ENCODE results near the gene SCGB1D4. TPM values are rescaled to one million over a fixed set of nuclear protein-coding genes. Genes with fewer than 3 reads are reported as not detected.

The SCGB1D4 gene
- total RNA-seq, 1 donor from 2014 or later = not detected

DNA sequence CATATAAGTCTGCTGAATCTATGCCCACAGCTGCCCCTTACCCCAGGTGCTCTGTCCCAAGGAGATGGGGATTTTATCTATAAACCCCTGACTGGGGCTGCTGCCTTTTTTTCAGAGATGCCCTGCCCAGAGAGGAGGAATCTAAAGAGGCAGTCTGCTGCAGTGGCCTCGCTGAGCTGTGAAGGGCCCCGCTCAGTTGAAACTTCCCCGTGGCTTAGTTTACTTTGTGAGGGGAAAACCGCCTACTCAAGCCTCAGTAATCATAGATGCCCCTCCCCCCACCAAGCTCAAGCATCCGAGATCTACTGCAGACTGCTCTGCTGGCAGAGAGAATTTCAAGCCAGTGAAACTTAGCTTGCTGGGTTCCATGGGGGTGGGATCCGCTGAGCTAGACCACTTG is 7.4 kb upstream of the SCGB1D4 start:
- H3K36me3 Mint-ChIP-seq (ENCODE audit: low read depth) = no peaks in the 10 kb centered on the region
- no peak for DNase-seq (ENCODE audit: low spot score)
- peaks cover 3% of the 10 kb centered on the region for H3K4me1 Mint-ChIP-seq (ENCODE audit: low read depth)
- H3K9me3 Mint-ChIP-seq (ENCODE audit: low read depth) = peaks cover 8% of the 10 kb centered on the region
- TF ChIP-seq, protein P1, sequence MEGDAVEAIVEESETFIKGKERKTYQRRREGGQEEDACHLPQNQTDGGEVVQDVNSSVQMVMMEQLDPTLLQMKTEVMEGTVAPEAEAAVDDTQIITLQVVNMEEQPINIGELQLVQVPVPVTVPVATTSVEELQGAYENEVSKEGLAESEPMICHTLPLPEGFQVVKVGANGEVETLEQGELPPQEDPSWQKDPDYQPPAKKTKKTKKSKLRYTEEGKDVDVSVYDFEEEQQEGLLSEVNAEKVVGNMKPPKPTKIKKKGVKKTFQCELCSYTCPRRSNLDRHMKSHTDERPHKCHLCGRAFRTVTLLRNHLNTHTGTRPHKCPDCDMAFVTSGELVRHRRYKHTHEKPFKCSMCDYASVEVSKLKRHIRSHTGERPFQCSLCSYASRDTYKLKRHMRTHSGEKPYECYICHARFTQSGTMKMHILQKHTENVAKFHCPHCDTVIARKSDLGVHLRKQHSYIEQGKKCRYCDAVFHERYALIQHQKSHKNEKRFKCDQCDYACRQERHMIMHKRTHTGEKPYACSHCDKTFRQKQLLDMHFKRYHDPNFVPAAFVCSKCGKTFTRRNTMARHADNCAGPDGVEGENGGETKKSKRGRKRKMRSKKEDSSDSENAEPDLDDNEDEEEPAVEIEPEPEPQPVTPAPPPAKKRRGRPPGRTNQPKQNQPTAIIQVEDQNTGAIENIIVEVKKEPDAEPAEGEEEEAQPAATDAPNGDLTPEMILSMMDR (IDR thresholded peaks at IDR 0.05) = no peak
- H3K27me3 Mint-ChIP-seq (ENCODE audit: low read depth) = peaks cover 26% of the 10 kb centered on the region
- no peak overlapping the region for H3K27ac Mint-ChIP-seq (ENCODE audit: unreplicated experiment)
- no peak overlapping the region for H3K4me3 Mint-ChIP-seq (ENCODE audit: unreplicated experiment)

DNA sequence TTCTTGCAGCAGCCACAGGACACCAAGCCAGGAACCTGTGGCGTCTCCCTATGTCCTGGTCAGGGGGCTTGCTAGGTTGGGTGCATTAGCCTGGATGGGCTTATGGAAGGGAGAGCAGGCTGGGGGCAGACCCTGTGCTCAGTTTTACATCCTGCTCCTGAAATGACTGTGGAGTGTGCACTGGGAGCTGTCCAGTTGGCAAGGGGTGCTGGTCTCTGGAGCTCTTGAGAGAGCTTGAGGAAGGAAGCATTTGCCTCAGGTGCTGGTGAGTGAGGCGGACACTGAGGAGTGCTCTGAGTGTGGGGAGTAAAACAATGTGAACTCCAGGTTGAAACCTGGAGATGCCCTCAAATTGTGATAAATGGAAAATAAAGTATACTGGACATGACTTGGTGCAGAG is 3.4 kb downstream of the SCGB1D4 start:
- Mint-ChIP-seq H3K36me3 (ENCODE audit: low read depth) (no peaks in the 10 kb centered on the region), H3K4me3 (ENCODE audit: unreplicated experiment) (no peak overlapping the region), H3K27ac (ENCODE audit: unreplicated experiment) (no peak overlapping the region), H3K27me3 (ENCODE audit: low read depth) (peaks cover 21% of the 10 kb centered on the region), H3K4me1 (ENCODE audit: low read depth) (no peaks in the 10 kb centered on the region), H3K9me3 (ENCODE audit: low read depth) (no peaks in the 10 kb centered on the region)
- TF ChIP-seq, protein P1 (IDR thresholded peaks at IDR 0.05) = no peak
- DNase-seq (ENCODE audit: low spot score) = no peak

DNA sequence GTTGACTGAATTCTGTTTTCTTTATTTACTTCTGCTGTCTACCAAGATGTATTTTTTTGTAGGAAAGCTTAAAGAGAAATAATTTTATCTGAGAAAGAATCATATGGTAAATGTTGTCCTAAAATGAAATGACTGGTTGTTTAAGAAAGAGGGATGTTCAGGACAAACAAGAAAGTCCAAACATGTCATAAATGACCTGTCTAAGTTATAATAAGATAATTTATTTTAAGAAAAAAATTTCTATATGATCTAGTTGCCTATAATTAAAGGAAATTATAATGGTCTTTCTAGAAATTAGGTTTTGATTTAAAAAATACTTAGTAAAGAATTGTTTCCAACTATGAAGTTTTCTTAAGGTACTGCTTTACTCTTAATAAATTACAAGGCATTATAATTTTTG is 18.4 kb downstream of the SCGB1D4 start:
- Mint-ChIP-seq H3K4me1 (ENCODE audit: low read depth) (no peaks in the 10 kb centered on the region), H3K36me3 (ENCODE audit: low read depth) (no peaks in the 10 kb centered on the region), H3K9me3 (ENCODE audit: low read depth) (no peaks in the 10 kb centered on the region), H3K4me3 (ENCODE audit: unreplicated experiment) (no peak overlapping the region), H3K27me3 (ENCODE audit: low read depth) (peaks cover 9% of the 10 kb centered on the region), H3K27ac (ENCODE audit: unreplicated experiment) (no peak overlapping the region)
- DNase-seq (ENCODE audit: low spot score) = no peak
- TF ChIP-seq, protein P1 (IDR thresholded peaks at IDR 0.05) = no peak

DNA sequence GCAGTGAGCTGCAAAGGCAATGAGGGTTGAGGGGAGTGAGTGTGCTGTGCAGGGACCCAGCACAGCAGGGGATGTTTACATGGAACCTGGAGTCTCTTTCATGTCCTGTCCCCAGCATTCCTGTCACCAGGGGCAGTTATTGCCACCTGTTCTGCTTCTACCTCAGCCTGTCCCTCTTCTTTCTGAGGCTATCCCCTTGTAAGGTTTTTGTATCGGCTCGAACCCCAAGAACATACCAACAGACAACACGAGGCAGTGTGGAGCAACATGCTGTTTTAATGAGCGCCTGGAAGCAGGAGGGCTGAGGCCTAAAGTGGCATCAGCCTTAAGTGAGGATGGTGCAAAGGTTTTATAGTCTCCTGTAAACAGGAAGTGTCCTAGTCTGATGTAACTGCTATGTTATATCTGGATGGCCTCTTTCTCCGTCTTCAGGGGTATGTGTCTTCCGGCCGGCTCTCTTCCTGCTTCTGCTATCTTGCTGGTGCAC is 25.0 kb downstream of the SCGB1D4 start:
- no peak for DNase-seq (ENCODE audit: low spot score)
- TF ChIP-seq, protein P1 (IDR thresholded peaks at IDR 0.05) = no peak
- Mint-ChIP-seq H3K27ac (ENCODE audit: unreplicated experiment) (no peak overlapping the region), H3K4me3 (ENCODE audit: unreplicated experiment) (no peak overlapping the region), H3K9me3 (ENCODE audit: low read depth) (no peaks in the 10 kb centered on the region), H3K36me3 (ENCODE audit: low read depth) (no peaks in the 10 kb centered on the region), H3K27me3 (ENCODE audit: low read depth) (peaks cover 33% of the 10 kb centered on the region), H3K4me1 (ENCODE audit: low read depth) (no peaks in the 10 kb centered on the region)

DNA sequence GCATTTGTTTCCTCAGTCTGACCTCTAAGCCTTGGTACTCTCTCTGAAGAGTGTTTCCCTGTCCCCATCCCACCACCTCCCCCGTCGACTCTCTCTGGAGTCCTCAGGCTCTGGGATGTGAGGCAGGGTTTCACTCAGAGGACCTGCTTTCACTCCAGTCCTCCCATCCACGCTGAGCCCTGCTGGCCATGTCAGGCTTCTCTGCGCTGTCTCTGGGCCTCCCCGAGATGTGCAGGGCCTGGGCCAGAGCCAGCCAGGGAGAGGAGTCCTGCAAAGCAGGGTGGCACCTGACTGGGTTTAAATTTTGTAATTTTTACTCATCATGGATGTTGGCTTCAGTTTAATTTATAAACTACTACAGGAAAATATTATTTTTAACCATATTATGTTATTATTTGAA is 25.6 kb downstream of the SCGB1D4 start:
- Mint-ChIP-seq H3K4me1 (ENCODE audit: low read depth) (no peaks in the 10 kb centered on the region), H3K36me3 (ENCODE audit: low read depth) (no peaks in the 10 kb centered on the region), H3K9me3 (ENCODE audit: low read depth) (no peaks in the 10 kb centered on the region), H3K27ac (ENCODE audit: unreplicated experiment) (no peak overlapping the region), H3K4me3 (ENCODE audit: unreplicated experiment) (no peak overlapping the region), H3K27me3 (ENCODE audit: low read depth) (peaks cover 34% of the 10 kb centered on the region)
- DNase-seq (ENCODE audit: low spot score) = no peak
- TF ChIP-seq, protein P1 (IDR thresholded peaks at IDR 0.05) = no peak

Data from chondrocyte (in vitro differentiated cells).